HepG2 (cell line): ENCODE data around the gene LIME1. TPM values are rescaled to one million over a fixed set of nuclear protein-coding genes. Genes with fewer than 3 reads are reported as not detected.

Source experiments
- ARID2 ChIP-seq: sonication (generic); formaldehyde crosslinking; IDR thresholded peaks from 2 replicates; pipeline ENCODE4 v1.8.1; 2022; ENCODE audit warnings: mild to moderate bottlenecking, missing genetic modification reagents, borderline replicate concordance
- ASH2L ChIP-seq: fragments of 300-600, 200-600 bp; sonication (generic); IDR thresholded peaks from 2 replicates; pipeline ENCODE4 v1.7.0; 2017; ENCODE audit warnings: low read depth, mild to moderate bottlenecking, moderate library complexity, mixed read lengths, low read length; ENCODE audit not compliant: insufficient read length
- FOXO4 ChIP-seq: sonication (generic); formaldehyde crosslinking; conservative IDR thresholded peaks from 2 replicates; pipeline ENCODE4 v1.8.1; 2023; ENCODE audit warnings: missing genetic modification reagents
- MEIS1 ChIP-seq: sonication (generic); formaldehyde crosslinking; IDR thresholded peaks from 2 replicates; pipeline ENCODE4 v1.9.0; 2021; ENCODE audit warnings: mild to moderate bottlenecking, missing genetic modification reagents, moderate library complexity, borderline replicate concordance
- MTA1 ChIP-seq: sonication (generic); formaldehyde crosslinking; IDR thresholded peaks from 2 replicates; pipeline ENCODE4 v1.4.0; 2020; ENCODE audit warnings: missing genetic modification reagents, mild to moderate bottlenecking, borderline replicate concordance
- RFX1 ChIP-seq: fragments of 450-650 bp; IDR thresholded peaks from 2 replicates; pipeline ENCODE4 v1.6.1; 2017
- RXRA ChIP-seq: sonication (generic); formaldehyde crosslinking; IDR thresholded peaks from 2 replicates; pipeline ENCODE4 v1.5.1; 2020; ENCODE audit warnings: missing genetic modification reagents
- SP2 ChIP-seq: sonication (generic); formaldehyde crosslinking; IDR thresholded peaks from 2 replicates; pipeline ENCODE4 v1.5.1; 2020; ENCODE audit warnings: mild to moderate bottlenecking, missing genetic modification reagents
- SUZ12 ChIP-seq: fragments of 150-350 bp; IDR thresholded peaks from 2 replicates; pipeline ENCODE4 v1.6.1; 2014; ENCODE audit warnings: low read depth, low read length
- TCF7 ChIP-seq: sonication (generic); IDR thresholded peaks from 2 replicates; pipeline ENCODE4 v1.6.1; 2016; ENCODE audit warnings: antibody characterized with exemption, low read depth
- U2AF2 ChIP-seq: fragments of 200-400 bp; formaldehyde crosslinking; IDR thresholded peaks from 2 replicates; pipeline ENCODE4 v1.6.1; 2017; ENCODE audit warnings: low read depth, mild to moderate bottlenecking, low read length
- ZFP37 ChIP-seq: sonication (generic); formaldehyde crosslinking; IDR thresholded peaks from 2 replicates; pipeline ENCODE4 v1.4.0; 2020; ENCODE audit warnings: missing genetic modification reagents, borderline replicate concordance
- ZFP90 ChIP-seq: sonication (generic); formaldehyde crosslinking; IDR thresholded peaks from 2 replicates; pipeline ENCODE4 v1.8.0; 2022; ENCODE audit warnings: missing genetic modification reagents, mild to moderate bottlenecking, inconsistent platforms, borderline replicate concordance
- ZMYM2 ChIP-seq: sonication (generic); formaldehyde crosslinking; IDR thresholded peaks from 2 replicates; pipeline ENCODE4 v1.8.0; 2022; ENCODE audit warnings: mild to moderate bottlenecking, missing genetic modification reagents
- ZNF136 ChIP-seq: sonication (generic); formaldehyde crosslinking; IDR thresholded peaks from 2 replicates; pipeline ENCODE4 v1.8.1; 2022; ENCODE audit warnings: low read depth, mild to moderate bottlenecking, moderate library complexity, missing genetic modification reagents
- ZNF274 ChIP-seq: sonication (generic); formaldehyde crosslinking; IDR thresholded peaks from 2 replicates; pipeline ENCODE4 v1.5.1; 2020; ENCODE audit warnings: mild to moderate bottlenecking, missing genetic modification reagents
- ZNF552 ChIP-seq: sonication (generic); formaldehyde crosslinking; IDR thresholded peaks from 2 replicates; pipeline ENCODE4 v1.9.0; 2022; ENCODE audit warnings: missing genetic modification reagents, mild to moderate bottlenecking, borderline replicate concordance
- ZNF577 ChIP-seq: sonication (generic); formaldehyde crosslinking; IDR thresholded peaks from 2 replicates; pipeline ENCODE4 v1.4.0; 2020; ENCODE audit warnings: mild to moderate bottlenecking, low read depth, missing genetic modification reagents, borderline replicate concordance
- ZNF780A ChIP-seq: sonication (generic); formaldehyde crosslinking; IDR thresholded peaks from 2 replicates; pipeline ENCODE4 v1.8.0; 2022; ENCODE audit warnings: mild to moderate bottlenecking, missing genetic modification reagents, moderate library complexity
- ZNF883 ChIP-seq: sonication (generic); formaldehyde crosslinking; IDR thresholded peaks from 2 replicates; pipeline ENCODE4 v1.5.1; 2020; ENCODE audit warnings: mild to moderate bottlenecking, missing genetic modification reagents; ENCODE audit errors: not compliant biosample characterization
- polyA plus RNA-seq, 8 experiments: library from polyadenylated mRNA; depleted of rRNA in 3 of 8; stranded (reverse) in 7 of 8; unstranded in 1 of 8; fragments of >200 nt; fragmentation: Illumina TruSeq in 4 of 8; extraction: Trizol in 4 of 8; gene quantifications; 2 replicates each; pipeline versions ENCODE4 v1.2.1 to v1.2.3, GENCODE V29; 2011 to 2016; ENCODE audit warnings: low read depth in 4 of 8, missing spikeins in 1 of 8, mixed read lengths in 1 of 8; ENCODE audit not compliant: insufficient read depth in 1 of 8
- total RNA-seq, 5 experiments: library from RNA; depleted of rRNA; stranded (reverse); fragments of >200 nt; fragmentation: Illumina TruSeq; extraction: Trizol; gene quantifications; 2 replicates each; pipeline ENCODE4 v1.2.3, GENCODE V29; 2016; ENCODE audit warnings: low read depth in 1 of 5
- TF ChIP-seq, protein P1 (sequence below): sonication (generic); formaldehyde crosslinking; IDR thresholded peaks from 2 replicates; pipeline ENCODE4 v1.4.0; 2020; ENCODE audit warnings: missing genetic modification reagents, borderline replicate concordance
- TF ChIP-seq, protein P2 (sequence below): sonication (generic); formaldehyde crosslinking; IDR thresholded peaks from 2 replicates; pipeline ENCODE4 v1.5.0; 2020; ENCODE audit warnings: mild to moderate bottlenecking, missing genetic modification reagents

The LIME1 gene
- total and polyA plus RNA-seq, 2 of the 13 experiments (the other 11 are each of a cell fraction or from before 2014, with no cell fraction given): 13.0 to 61.5 TPM

GRCh38 chr20:63736893-63737694 lies 630 bp downstream of the LIME1 start (continued):
- TF ChIP-seq ZNF577 (no peak), FOXO4 (no peak), ZFP90 (CRISPR knock-in tag) (0 out of 2 replicates have a peak, but pooled peaks have one; percentile 65), TCF7 (no peak), ZMYM2 (CRISPR knock-in tag) (no peak), SP2 (CRISPR knock-in tag) (no peak), SUZ12 (no peak), ZNF552 (CRISPR knock-in tag) (0 out of 2 replicates have a peak, but pooled peaks have one; percentile 75), MEIS1 (CRISPR knock-in tag) (0 out of 2 replicates have a peak, but pooled peaks have one; percentile 52), ASH2L (no peak), ZNF780A (CRISPR knock-in tag) (no peak), ZNF883 (CRISPR knock-in tag) (no peak), MTA1 (CRISPR knock-in tag) (0 out of 2 replicates have a peak, but pooled peaks have one; percentile 7), ZNF136 (CRISPR knock-in tag) (peak; percentile 93; the same call in 1 of the 2 replicates), ARID2 (peak; percentile 12; the same call in 1 of the 2 replicates), ZNF274 (CRISPR knock-in tag) (no peak), RFX1 (no peak), RXRA (no peak; the same call in 1 of the 2 replicates), U2AF2 (no peak), ZFP37 (CRISPR knock-in tag) (no peak)
- TF ChIP-seq, protein P1, sequence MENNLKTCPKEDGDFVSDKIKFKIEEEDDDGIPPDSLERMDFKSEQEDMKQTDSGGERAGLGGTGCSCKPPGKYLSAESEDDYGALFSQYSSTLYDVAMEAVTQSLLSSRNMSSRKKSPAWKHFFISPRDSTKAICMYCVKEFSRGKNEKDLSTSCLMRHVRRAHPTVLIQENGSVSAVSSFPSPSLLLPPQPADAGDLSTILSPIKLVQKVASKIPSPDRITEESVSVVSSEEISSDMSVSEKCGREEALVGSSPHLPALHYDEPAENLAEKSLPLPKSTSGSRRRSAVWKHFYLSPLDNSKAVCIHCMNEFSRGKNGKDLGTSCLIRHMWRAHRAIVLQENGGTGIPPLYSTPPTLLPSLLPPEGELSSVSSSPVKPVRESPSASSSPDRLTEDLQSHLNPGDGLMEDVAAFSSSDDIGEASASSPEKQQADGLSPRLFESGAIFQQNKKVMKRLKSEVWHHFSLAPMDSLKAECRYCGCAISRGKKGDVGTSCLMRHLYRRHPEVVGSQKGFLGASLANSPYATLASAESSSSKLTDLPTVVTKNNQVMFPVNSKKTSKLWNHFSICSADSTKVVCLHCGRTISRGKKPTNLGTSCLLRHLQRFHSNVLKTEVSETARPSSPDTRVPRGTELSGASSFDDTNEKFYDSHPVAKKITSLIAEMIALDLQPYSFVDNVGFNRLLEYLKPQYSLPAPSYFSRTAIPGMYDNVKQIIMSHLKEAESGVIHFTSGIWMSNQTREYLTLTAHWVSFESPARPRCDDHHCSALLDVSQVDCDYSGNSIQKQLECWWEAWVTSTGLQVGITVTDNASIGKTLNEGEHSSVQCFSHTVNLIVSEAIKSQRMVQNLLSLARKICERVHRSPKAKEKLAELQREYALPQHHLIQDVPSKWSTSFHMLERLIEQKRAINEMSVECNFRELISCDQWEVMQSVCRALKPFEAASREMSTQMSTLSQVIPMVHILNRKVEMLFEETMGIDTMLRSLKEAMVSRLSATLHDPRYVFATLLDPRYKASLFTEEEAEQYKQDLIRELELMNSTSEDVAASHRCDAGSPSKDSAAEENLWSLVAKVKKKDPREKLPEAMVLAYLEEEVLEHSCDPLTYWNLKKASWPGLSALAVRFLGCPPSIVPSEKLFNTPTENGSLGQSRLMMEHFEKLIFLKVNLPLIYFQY: no peak
- TF ChIP-seq, protein P2, sequence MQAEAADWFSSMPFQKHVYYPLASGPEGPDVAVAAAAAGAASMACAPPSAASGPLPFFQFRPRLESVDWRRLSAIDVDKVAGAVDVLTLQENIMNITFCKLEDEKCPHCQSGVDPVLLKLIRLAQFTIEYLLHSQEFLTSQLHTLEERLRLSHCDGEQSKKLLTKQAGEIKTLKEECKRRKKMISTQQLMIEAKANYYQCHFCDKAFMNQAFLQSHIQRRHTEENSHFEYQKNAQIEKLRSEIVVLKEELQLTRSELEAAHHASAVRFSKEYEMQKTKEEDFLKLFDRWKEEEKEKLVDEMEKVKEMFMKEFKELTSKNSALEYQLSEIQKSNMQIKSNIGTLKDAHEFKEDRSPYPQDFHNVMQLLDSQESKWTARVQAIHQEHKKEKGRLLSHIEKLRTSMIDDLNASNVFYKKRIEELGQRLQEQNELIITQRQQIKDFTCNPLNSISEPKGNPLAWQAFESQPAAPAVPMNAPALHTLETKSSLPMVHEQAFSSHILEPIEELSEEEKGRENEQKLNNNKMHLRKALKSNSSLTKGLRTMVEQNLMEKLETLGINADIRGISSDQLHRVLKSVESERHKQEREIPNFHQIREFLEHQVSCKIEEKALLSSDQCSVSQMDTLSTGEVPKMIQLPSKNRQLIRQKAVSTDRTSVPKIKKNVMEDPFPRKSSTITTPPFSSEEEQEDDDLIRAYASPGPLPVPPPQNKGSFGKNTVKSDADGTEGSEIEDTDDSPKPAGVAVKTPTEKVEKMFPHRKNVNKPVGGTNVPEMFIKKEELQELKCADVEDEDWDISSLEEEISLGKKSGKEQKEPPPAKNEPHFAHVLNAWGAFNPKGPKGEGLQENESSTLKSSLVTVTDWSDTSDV (CRISPR knock-in tag): no peak
